ENCODE measurements around the gene PIGH.
"Not testable (repeated sequence)": the region's sequence is repeated elsewhere in the genome, so short reads cannot be mapped to it uniquely, and the experiment has no call there.

PIGH gene

GRCh38 chr14:67609642-67610310 lies 9.7 kb upstream of the PIGH start:
- DNase-seq (ENCODE audit: low read depth in 4 of 4, low spot score in 1 of 4), result no peak

- no peak for DNase-seq (ENCODE audit: low read depth in 4 of 4, low spot score in 1 of 4)
These were observed 7.6 kb upstream of the PIGH start for GRCh38 chr14:67607646-67608045.

GRCh38 chr14:67602995-67603545 lies 3.0 kb upstream of the PIGH start:
- no peak for DNase-seq (ENCODE audit: low read depth in 4 of 4, low spot score in 1 of 4)

- no peak for DNase-seq (ENCODE audit: low read depth in 4 of 4, low spot score in 1 of 4)
These were observed 2.0 kb upstream of the PIGH start for GRCh38 chr14:67602076-67602475.

- DNase-seq (ENCODE audit: low read depth in 4 of 4, low spot score in 1 of 4), result not testable (repeated sequence)
These were observed 500 bp upstream of the PIGH start for GRCh38 chr14:67600562-67600974.

GRCh38 chr14:67595392-67595791 lies 4.7 kb downstream of the PIGH start:
- no peak for DNase-seq (ENCODE audit: low read depth in 4 of 4, low spot score in 1 of 4)

GRCh38 chr14:67593650-67594049 lies 6.4 kb downstream of the PIGH start:
- DNase-seq (ENCODE audit: low read depth in 4 of 4, low spot score in 1 of 4), result not testable (repeated sequence)

- no peak for DNase-seq (ENCODE audit: low read depth in 4 of 4, low spot score in 1 of 4)
These were observed 10.8 kb downstream of the PIGH start for GRCh38 chr14:67589204-67589770.

- DNase-seq (ENCODE audit: low read depth in 4 of 4, low spot score in 1 of 4), result no peak
These were observed 13.7 kb downstream of the PIGH start for GRCh38 chr14:67586369-67586768.

GRCh38 chr14:67584978-67585377 lies 15.1 kb downstream of the PIGH start:
- DNase-seq (ENCODE audit: low read depth in 4 of 4, low spot score in 1 of 4), result no peak

GRCh38 chr14:67583711-67584644 lies 16.1 kb downstream of the PIGH start:
- DNase-seq (ENCODE audit: low read depth in 4 of 4, low spot score in 1 of 4), result no peak

GRCh38 chr14:67582061-67582460 lies 18.0 kb downstream of the PIGH start:
- DNase-seq (ENCODE audit: low read depth in 4 of 4, low spot score in 1 of 4), result no peak

GRCh38 chr14:67581643-67582042 lies 18.4 kb downstream of the PIGH start:
- DNase-seq (ENCODE audit: low read depth in 4 of 4, low spot score in 1 of 4), result no peak

- no peak for DNase-seq (ENCODE audit: low read depth in 4 of 4, low spot score in 1 of 4)
These were observed 19.5 kb downstream of the PIGH start for GRCh38 chr14:67580336-67581171.

- DNase-seq (ENCODE audit: low read depth in 4 of 4, low spot score in 1 of 4), result no peak
These were observed 20.4 kb downstream of the PIGH start for GRCh38 chr14:67579636-67580035.

GRCh38 chr14:67579040-67579439 lies 21.0 kb downstream of the PIGH start:
- DNase-seq (ENCODE audit: low read depth in 4 of 4, low spot score in 1 of 4), result no peak

GRCh38 chr14:67577909-67578749 lies 21.9 kb downstream of the PIGH start:
- no peak for DNase-seq (ENCODE audit: low read depth in 4 of 4, low spot score in 1 of 4)

GRCh38 chr14:67577181-67577808 lies 22.8 kb downstream of the PIGH start:
- no peak for DNase-seq (ENCODE audit: low read depth in 4 of 4, low spot score in 1 of 4)

- no peak for DNase-seq (ENCODE audit: low read depth in 4 of 4, low spot score in 1 of 4)
These were observed 23.7 kb downstream of the PIGH start for GRCh38 chr14:67576216-67576955.
